CD4-positive, alpha-beta T cell (primary cell): ENCODE data around the gene SEC24D. TPM values are rescaled to one million over a fixed set of nuclear protein-coding genes. Genes with fewer than 3 reads are reported as not detected.

Experiments
- ATAC-seq: fragments of 200-7000 bp; cut with Tn5 transposase; one replicate; pipeline ENCODE4 v1.10.0; 2022; ENCODE audit warnings: mild to moderate bottlenecking; ENCODE audit not compliant: poor library complexity
- CTCF ChIA-PET: fragments of 350-600 bp; sonication (Branson Sonifier 250); formaldehyde crosslinking; loops from one replicate; lab custom pipeline; 2021; ENCODE audit warnings: antibody characterized with exemption, inconsistent platforms; lab: Charles Lee
- POLR2A ChIA-PET: fragments of 350-600 bp; sonication (Branson Sonifier 250); formaldehyde crosslinking; loops from one replicate; lab custom pipeline; 2021; ENCODE audit warnings: antibody characterized with exemption, inconsistent platforms; lab: Charles Lee
- DNase-seq, 14 experiments: peaks; one replicate each; pipeline ENCODE4 v3.0.0-alpha.2; 2013 to 2020; ENCODE audit warnings: mixed read lengths in 2 of 14
- H3K27ac ChIP-seq, 2 donors: one replicate each; pipeline versions ENCODE4 v1.5.1 to v1.7.0; 2013; ENCODE audit warnings: low read length in 2 of 2, low read depth in 1 of 2, mild to moderate bottlenecking in 1 of 2
- H3K27me3 ChIP-seq, 2 experiments: 1 replicate in 1 of 2; 2 replicates in 1 of 2; pipeline versions ENCODE4 v1.6.1 to v1.7.0; 2013; ENCODE audit warnings: low read length in 2 of 2, control low read depth in 1 of 2, mild to moderate bottlenecking in 1 of 2, moderate library complexity in 1 of 2; ENCODE audit not compliant: insufficient read depth in 2 of 2, control insufficient read depth in 1 of 2
- H3K36me3 ChIP-seq: one replicate; pipeline ENCODE4 v1.6.1; 2013; ENCODE audit warnings: low read length, control low read depth; ENCODE audit not compliant: insufficient read depth
- H3K4me1 ChIP-seq: one replicate; pipeline ENCODE4 v1.6.1; 2013; ENCODE audit warnings: low read length, control low read depth; ENCODE audit not compliant: insufficient read depth
- H3K4me3 ChIP-seq: one replicate; pipeline ENCODE4 v1.5.1; 2013; ENCODE audit warnings: mild to moderate bottlenecking, low read length, moderate library complexity
- H3K9me3 ChIP-seq, 2 experiments: 1 replicate in 1 of 2; 2 replicates in 1 of 2; pipeline versions ENCODE4 v1.6.1 to v1.7.0; 2013; ENCODE audit warnings: low read length in 2 of 2, mild to moderate bottlenecking in 2 of 2, control low read depth in 1 of 2, moderate library complexity in 1 of 2; ENCODE audit not compliant: control insufficient read depth in 1 of 2, insufficient read depth in 1 of 2
- H3K27ac Mint-ChIP-seq: one replicate; pipeline ENCODE4 v1.8.0; 2020; ENCODE audit warnings: mixed read lengths
- H3K27me3 Mint-ChIP-seq: one replicate; pipeline ENCODE4 v1.8.0; 2021; ENCODE audit warnings: mixed read lengths
- H3K36me3 Mint-ChIP-seq: one replicate; pipeline ENCODE4 v1.8.0; 2021; ENCODE audit warnings: low read depth, mixed read lengths
- H3K4me1 Mint-ChIP-seq: one replicate; pipeline ENCODE4 v1.8.0; 2021; ENCODE audit warnings: low read depth, mixed read lengths
- H3K4me3 Mint-ChIP-seq: one replicate; pipeline ENCODE4 v1.8.0; 2020; ENCODE audit warnings: mild to moderate bottlenecking, mixed read lengths
- H3K9me3 Mint-ChIP-seq: one replicate; pipeline ENCODE4 v1.8.0; 2020; ENCODE audit warnings: mixed read lengths
- CTCF ChIP-seq: fragments of 200-600 bp; IDR thresholded peaks from one replicate; pipeline ENCODE4 v1.8.0; 2022; ENCODE audit warnings: antibody characterized with exemption, mild to moderate bottlenecking
- intact Hi-C, 2 experiments: fragments of 100-400 bp; cut with DNase I in 1 of 2; cut with micrococcal nuclease in 1 of 2; formaldehyde crosslinking; loops; one replicate each; pipeline versions ENCODE4 v1.15.1 to v1.9.0; 2023 to 2025; cut with DNase I, micrococcal nuclease
- total RNA-seq, 174 experiments: library from RNA in 2 of 174; stranded (reverse) in 2 of 174; gene quantifications; one replicate each; pipeline ENCODE4 v1.2.3 and lab custom pipeline; 2021 to 2026

SEC24D gene
- total RNA-seq, 2 experiments from 2014 or later, result 13.9 to 14.8 TPM

GRCh38 chr4:118753096-118753495 lies 82.8 kb downstream of the SEC24D start:
- POLR2A ChIA-PET, result no interaction called here

GRCh38 chr4:118752551-118752950 lies 83.4 kb downstream of the SEC24D start:
- Histone ChIP-seq H3K4me3 (no peak overlapping the region), H3K36me3 (peaks cover 37% of the 10 kb centered on the region), H3K4me1 (no peaks in the 10 kb centered on the region), H3K9me3 (no peaks in the 10 kb centered on the region), H3K27ac (no peak overlapping the region), H3K27me3 (no peaks in the 10 kb centered on the region)
- ATAC-seq (no peak), DNase-seq (no peak)
- H3K27me3 Mint-ChIP-seq, result no peaks in the 10 kb centered on the region
- H3K4me1 Mint-ChIP-seq, result no peaks in the 10 kb centered on the region
- CTCF ChIA-PET, result no interaction called here
- no peak overlapping the region for H3K27ac Mint-ChIP-seq
- intact Hi-C loops, result no loop called here
- H3K9me3 Mint-ChIP-seq, result no peaks in the 10 kb centered on the region
- H3K4me3 Mint-ChIP-seq, result no peak overlapping the region
- peaks cover 58% of the 10 kb centered on the region for H3K36me3 Mint-ChIP-seq
- POLR2A ChIA-PET, result no interaction called here
- TF ChIP-seq CTCF, result no peak

More at GRCh38 chr4:118753096-118753495, 82.8 kb downstream of the SEC24D start:
- Mint-ChIP-seq H3K36me3 (peaks cover 60% of the 10 kb centered on the region), H3K9me3 (no peaks in the 10 kb centered on the region), H3K27ac (no peak overlapping the region), H3K4me1 (no peaks in the 10 kb centered on the region), H3K4me3 (no peak overlapping the region), H3K27me3 (no peaks in the 10 kb centered on the region)
- intact Hi-C loops, result no loop called here
- DNase-seq (no peak), ATAC-seq (no peak)
- H3K36me3 ChIP-seq, result peaks cover 40% of the 10 kb centered on the region
- no peaks in the 10 kb centered on the region for H3K9me3 ChIP-seq
- TF ChIP-seq CTCF, result no peak
- no peaks in the 10 kb centered on the region for H3K27me3 ChIP-seq
- H3K27ac ChIP-seq, result no peak overlapping the region
- CTCF ChIA-PET, result interaction anchor here (1.0 kb wide), 1 partner anchor 38 kb away, joined by 3 read pairs; no protein-coding TSS in a partner anchor
- no peaks in the 10 kb centered on the region for H3K4me1 ChIP-seq
- H3K4me3 ChIP-seq, result no peak overlapping the region

- Mint-ChIP-seq H3K27me3 (no peaks in the 10 kb centered on the region), H3K36me3 (peaks cover 51% of the 10 kb centered on the region), H3K4me1 (no peaks in the 10 kb centered on the region), H3K4me3 (no peak overlapping the region), H3K9me3 (no peaks in the 10 kb centered on the region), H3K27ac (no peak overlapping the region)
- no peak overlapping the region for H3K4me3 ChIP-seq
- peaks cover 32% of the 10 kb centered on the region for H3K36me3 ChIP-seq
- CTCF ChIA-PET, result no interaction called here
- DNase-seq, result no peak
- H3K27me3 ChIP-seq, result no peaks in the 10 kb centered on the region
- no peaks in the 10 kb centered on the region for H3K9me3 ChIP-seq
- no peak for TF ChIP-seq CTCF
- ATAC-seq, result no peak
- intact Hi-C loops, result no loop called here
- POLR2A ChIA-PET, result no interaction called here
- H3K4me1 ChIP-seq, result no peaks in the 10 kb centered on the region
- H3K27ac ChIP-seq, result no peak overlapping the region
These were observed 84.2 kb downstream of the SEC24D start for GRCh38 chr4:118751629-118752323.
